Stimulated activated CD8-positive, alpha-beta memory T cell treated with anti-CD3 and anti-CD28 coated beads, Interleukin-4, amount 100 ng/mL, for 48 hours (primary cell): ENCODE data around the gene DMRT3.
"Not testable (repeated sequence)": the region's sequence is repeated elsewhere in the genome, so short reads cannot be mapped to it uniquely, and the experiment has no call there.

Source experiments
- DNase-seq: peaks from one replicate; pipeline ENCODE4 v3.0.0-alpha.2; 2020

The DMRT3 gene

DNA sequence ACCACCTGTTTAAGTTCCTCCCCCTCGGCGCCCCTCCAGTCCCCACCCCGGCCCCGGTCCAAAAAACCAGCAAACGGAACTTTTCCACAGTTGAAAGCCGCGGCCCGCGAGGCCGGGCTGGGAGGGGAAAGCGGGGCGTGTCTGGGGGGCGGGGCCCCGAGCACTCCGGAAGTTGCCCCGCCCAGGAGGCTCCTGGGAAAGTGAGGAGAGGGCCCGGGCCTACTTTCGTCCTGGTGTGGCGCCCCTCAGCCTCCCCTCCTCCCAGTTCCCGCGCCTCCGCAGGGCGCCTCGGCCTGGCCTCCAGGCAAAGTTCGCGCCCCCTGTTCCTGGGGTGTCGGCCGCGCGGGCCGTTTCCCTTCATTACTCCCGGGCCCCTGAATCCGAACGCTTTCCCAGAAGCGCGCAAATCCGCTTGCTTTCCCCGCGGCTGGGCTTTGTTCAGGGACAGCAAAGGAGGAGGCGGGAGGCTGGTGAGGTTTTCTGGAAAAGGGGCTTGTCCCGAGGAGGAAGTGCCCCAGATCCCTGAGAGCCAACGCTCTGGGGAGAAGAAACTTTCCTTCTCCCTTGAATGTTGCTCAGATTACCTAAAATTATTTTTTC, 4.5 kb upstream of the DMRT3 start:
- DNase-seq = no peak

GRCh38 chr9:972501-973294, 3.8 kb upstream of the DMRT3 start:
- no peak for DNase-seq

GRCh38 chr9:973295-973834, 3.1 kb upstream of the DMRT3 start:
- DNase-seq = no peak

DNA sequence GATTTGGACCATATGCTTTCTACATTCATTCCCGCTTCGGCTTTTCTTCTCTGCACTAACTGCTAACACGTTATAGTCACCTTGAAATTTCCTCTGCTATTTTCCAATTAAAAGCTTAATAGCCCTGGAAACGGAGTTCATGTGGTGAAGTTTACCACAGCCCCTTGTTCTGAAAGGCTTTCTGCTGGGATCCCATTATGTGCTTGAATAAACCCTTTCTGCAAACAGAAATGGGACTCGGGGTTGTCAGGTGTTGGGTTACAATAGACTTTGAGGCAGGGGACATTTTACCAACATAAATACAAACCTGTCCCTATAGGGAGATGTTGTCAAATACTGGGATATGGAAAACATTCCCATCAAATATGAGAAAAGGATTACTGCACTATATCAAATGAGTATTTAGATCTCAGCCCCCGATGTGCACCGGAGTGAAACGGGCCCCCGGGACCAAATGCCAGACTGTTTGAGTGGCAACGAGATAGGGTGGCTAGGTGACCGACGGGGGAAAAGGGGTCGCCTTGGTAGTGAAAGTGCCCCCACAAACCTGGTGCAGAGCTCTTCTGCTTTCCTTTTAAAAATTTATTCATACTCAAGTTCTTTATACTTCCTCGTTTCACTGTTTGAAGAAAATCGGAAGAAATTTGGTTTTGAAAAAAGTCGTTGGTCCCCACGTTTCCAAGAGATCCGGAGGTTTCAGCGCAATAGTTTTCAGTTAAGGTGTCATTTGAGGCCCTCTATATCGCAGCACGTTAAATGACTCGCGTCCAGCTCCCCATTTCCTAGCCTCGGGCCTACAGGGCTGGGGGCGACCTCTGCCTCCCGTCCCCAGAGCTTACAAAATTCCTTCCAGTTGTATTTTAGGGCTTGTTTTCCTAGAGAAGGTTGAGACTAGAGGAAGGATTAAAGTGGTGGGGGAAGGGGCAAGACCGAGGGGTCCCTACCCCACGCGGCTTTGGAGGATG, 2.1 kb upstream of the DMRT3 start:
- DNase-seq = no peak

DNA sequence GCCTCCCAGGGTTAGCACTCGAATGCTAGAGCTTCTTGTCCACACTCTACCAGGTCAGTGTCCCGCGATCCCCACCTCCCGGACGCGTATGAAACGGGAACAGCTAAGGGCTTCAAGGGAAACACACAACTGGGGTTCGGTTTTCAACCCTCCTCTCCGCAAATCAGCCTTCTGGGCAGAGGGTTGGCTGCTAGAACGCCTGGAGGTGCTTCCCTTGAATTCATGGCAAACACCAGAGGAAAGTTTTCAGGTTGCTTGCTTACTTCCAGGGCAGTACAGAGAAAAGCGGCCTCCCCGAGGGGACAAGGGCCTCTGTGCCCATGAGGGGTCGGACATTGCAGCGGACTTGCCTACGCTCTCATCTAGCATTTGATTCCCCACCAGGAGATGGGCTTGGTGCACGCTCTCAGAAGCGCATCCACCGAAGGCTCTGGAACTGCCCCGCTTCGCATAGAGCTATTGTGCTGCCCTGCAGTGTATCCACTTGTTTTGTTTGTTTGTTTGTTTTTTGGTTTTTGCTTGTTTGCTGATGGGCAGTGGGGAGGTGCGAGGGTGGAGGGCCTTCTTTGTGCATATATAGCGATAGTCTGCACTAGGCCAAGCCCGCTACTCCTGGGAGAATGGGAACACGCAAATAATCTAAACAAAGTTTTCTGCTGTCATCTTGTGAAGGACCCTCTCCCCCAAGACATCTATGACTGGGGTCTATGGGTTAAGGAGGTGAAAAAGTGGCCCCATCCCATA, 1.3 kb upstream of the DMRT3 start:
- DNase-seq = no peak

DNA sequence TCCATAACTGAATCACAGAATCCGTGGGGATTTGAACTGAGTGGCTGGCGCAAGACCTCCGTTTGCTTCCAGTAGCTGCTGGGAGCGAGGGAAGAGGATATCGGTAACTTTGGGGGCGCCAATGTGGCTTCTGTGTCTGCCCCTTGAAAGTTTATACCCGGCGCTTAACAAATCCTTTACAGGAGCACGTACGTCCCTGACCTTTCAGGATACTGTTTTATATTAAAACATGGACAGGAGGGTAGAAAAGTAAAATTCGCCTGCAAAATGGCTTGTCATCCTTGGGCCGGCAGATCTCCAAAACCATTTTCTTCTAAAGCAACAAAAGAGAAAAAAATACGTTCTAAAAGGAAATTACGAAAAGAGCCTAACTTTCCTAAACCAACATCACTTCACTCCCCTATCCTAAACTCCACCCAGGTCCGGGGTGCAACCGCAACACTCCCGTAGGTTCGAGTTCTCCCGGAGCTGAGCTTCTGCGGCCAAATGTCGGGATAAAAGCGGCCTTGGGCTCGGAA, 656 bp upstream of the DMRT3 start:
- no peak for DNase-seq

- DNase-seq = no peak
Observed at GRCh38 chr9:976943-977837, 735 bp downstream of the DMRT3 start.

DNA sequence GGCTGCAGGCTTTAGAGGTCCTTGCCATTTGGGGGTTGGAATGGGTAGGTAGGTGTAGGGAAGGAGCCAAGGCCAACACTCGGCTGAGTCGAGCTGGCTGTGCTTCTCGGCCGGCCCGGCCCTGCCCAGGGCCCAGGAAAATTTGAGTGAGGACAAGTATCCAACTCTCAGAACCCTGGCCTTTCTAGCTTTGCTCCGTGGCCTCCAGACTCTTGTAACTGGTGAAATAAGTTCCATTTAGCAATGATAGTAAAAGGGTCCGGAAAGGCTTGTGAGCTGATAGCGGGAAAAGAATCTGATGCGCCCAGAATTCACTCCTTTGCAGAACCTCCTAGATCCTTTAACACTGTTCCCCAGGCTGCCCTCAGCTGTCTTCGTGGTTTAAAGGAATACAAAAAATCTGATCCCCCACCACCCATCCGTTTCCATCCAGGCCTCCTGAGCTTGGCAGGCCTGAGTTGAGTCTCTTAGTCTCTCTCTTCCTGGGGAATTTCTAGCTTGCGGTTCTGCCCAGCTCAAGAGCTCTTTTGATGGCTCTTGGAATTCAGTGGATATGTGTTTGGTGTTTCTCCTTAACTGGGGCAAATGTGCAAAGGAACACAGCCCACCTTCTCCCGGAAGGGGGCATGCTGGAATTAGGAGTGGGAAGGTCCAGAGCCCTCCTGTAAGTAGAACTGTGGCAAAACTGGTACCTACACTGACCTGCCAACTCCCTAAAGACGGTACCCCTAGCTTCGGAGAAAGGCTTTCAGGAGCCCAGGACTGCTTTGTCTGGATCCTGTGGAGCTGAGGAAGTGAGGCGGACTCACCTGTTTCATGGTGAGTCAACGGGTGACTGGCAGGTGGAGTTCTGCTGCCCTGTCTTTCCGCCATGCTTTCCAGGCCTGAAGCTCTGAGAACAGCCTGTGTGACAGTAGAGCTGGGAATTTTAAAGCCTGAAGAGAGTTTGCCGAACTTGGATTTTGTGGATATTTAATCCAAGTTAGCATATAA, 1.7 kb downstream of the DMRT3 start:
- DNase-seq = no peak

GRCh38 chr9:979983-980382, 3.5 kb downstream of the DMRT3 start:
- DNase-seq = no peak

- DNase-seq = no peak
Observed at GRCh38 chr9:980640-981039, 4.2 kb downstream of the DMRT3 start.

DNA sequence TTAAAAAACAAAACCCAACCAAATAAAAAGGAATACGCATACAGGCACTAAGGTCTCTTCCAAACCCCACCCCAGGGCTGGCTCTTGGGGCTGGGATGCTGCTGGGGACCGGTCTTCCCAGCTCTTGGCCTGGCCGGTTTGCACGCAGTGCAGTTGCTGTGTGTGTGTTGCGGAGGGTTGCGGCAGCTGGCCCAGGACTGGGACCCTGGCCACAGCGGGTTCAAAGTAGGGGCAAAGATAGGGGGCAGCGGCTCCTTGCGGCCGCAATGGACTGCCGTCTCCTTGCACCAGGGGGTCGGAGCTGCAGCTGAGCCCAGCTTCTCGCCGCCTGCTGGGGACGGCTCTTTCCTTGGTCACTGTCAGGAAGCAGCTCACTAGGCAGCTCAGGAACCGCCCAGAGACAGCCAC, 5.0 kb downstream of the DMRT3 start:
- DNase-seq = no peak

GRCh38 chr9:982394-983230, 6.2 kb downstream of the DMRT3 start:
- DNase-seq = no peak

DNA sequence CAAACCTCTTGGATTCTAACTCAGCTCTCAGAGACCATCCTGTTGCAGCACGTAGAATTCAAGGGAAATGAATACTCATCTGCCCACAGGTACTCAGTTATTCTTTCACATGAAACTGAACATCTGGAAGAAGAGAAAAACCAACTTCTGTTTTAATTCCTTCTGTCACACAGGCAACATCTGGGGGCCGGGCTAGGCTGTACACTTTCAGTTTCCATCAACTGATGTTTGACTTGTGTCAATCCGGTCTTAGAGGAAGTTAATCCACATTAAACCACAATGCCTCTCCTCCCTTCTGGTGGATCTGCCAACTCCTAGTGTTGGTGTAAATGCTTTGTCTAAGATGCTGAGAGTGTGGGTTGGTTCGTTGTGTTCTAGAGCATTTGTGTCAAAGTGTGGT, 17.6 kb downstream of the DMRT3 start:
- DNase-seq = no peak

DNA sequence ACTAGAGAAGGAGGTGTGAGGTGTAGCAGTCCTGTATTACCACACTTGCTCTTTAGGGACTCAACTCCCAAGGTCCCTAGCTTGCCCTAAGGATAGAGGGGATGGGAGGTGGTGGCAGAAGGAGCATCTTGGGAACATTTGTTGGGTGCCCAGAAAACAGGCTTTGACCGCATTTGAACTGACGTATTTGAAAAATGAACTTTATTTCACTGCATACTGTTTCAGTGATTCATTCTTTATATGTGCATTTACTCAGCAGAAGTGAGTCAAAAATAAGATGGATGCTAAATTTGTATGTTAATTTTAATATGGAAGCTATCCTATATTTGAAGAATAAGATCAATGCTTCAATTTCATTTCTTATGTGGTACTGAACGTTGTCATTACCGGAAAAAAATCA, 18.7 kb downstream of the DMRT3 start:
- no peak for DNase-seq

DNA sequence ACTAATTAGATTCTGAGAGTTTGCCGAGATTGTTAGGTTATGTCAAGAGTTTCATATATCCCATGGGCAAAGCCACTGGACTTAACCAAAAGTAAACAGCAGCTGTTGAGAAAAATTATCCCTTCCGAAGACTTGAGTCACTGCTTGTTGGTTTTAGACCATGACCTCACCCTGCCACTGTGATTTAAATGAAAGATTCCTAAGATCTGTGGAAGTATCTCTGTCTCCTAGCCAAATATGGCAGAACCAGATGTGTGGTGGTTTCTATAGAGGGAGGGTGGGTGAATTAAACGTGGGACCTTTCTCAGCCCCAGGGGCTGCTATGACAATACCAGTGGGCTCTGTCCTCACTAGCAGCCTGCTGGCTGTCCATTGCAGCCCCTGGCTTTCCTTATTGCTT, 19.3 kb downstream of the DMRT3 start:
- DNase-seq = no peak

- DNase-seq = not testable (repeated sequence)
Observed at GRCh38 chr9:998299-999110, 22.1 kb downstream of the DMRT3 start.

GRCh38 chr9:1001838-1002237, 25.4 kb downstream of the DMRT3 start:
- DNase-seq = no peak

DNA sequence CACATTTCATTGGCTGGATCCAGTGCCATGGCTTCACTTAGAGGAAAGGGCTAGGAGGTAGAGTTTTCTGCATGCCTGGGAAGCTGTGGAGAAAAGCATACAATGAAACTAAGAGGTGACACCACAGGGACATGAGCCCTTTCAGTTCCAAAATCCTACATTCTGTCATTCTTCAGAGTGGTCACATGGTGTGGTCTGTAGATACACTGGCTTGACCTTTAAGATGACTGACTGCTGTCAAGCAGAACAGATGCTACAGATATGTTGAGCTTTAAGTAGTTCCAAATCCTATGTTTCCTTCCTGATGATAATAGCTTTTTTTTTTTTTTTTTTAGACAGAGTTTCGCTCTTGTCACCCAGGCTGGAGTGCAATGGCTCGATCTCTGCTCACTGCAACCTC, 26.2 kb downstream of the DMRT3 start:
- DNase-seq = no peak
